Bronchial epithelial cell (primary cell): ENCODE results near the gene DPYD. TPM values are rescaled to one million over a fixed set of nuclear protein-coding genes. Genes with fewer than 3 reads are reported as not detected.
A peak's percentile ranks its signal among the peaks of the same experiment; 100 is the strongest.

Source experiments
- DNase-seq: peaks from one replicate; pipeline ENCODE4 v3.0.0-alpha.2; 2010; ENCODE audit warnings: low read depth
- FAIRE-seq: peaks from 2 replicates; lab custom pipeline; 2011; peaks lifted over from hg19 to GRCh38; lab: Jason Lieb, UNC
- H3K27me3 ChIP-seq: 2 replicates; pipeline ENCODE4 v1.5.1; 2011; ENCODE audit warnings: low read length; ENCODE audit not compliant: control insufficient read depth, insufficient read depth
- H3K36me3 ChIP-seq: 2 replicates; pipeline ENCODE4 v1.5.1; 2011; ENCODE audit warnings: low read length; ENCODE audit not compliant: control insufficient read depth, insufficient read depth
- H3K4me3 ChIP-seq: 2 replicates; pipeline ENCODE4 v1.5.1; 2011; ENCODE audit warnings: mild to moderate bottlenecking, low read depth, low read length, control low read depth
- CTCF ChIP-seq: IDR thresholded peaks from 2 replicates; pipeline ENCODE4 v1.5.1; 2011; ENCODE audit warnings: mild to moderate bottlenecking, moderate library complexity, low read length, control low read depth, inconsistent platforms; ENCODE audit not compliant: insufficient read depth, severe bottlenecking
- total RNA-seq: library from RNA; depleted of rRNA; stranded (reverse); fragments of >200 nt; gene quantifications from 2 replicates; pipeline ENCODE4 v1.2.1, GENCODE V29; 2014

Gene DPYD
- total RNA-seq, 1 donor from 2014 or later: 1.6 TPM

- DNase-seq: peak; percentile 87
- TF ChIP-seq CTCF: no peak
- FAIRE-seq: no peak
- Histone ChIP-seq H3K36me3 (no peaks in the 10 kb centered on the region), H3K27me3 (no peaks in the 10 kb centered on the region), H3K4me3 (no peak overlapping the region)
Observed at GRCh38 chr1:97144527-97144926, 776.3 kb downstream of the DPYD start.

- DNase-seq (peak; percentile 85), FAIRE-seq (no peak)
- H3K27me3 ChIP-seq: no peaks in the 10 kb centered on the region
- no peak for TF ChIP-seq CTCF
- no peaks in the 10 kb centered on the region for H3K36me3 ChIP-seq
- no peak overlapping the region for H3K4me3 ChIP-seq
Observed at GRCh38 chr1:97143236-97143882, 777.5 kb downstream of the DPYD start.

GRCh38 chr1:97140611-97141010 lies 780.2 kb downstream of the DPYD start:
- no peak for TF ChIP-seq CTCF
- no peak overlapping the region for H3K4me3 ChIP-seq
- no peak for FAIRE-seq
- no peak for DNase-seq
- H3K36me3 ChIP-seq: no peaks in the 10 kb centered on the region
- H3K27me3 ChIP-seq: no peaks in the 10 kb centered on the region

- DNase-seq (no peak), FAIRE-seq (no peak)
- H3K36me3 ChIP-seq: no peaks in the 10 kb centered on the region
- no peak overlapping the region for H3K4me3 ChIP-seq
- TF ChIP-seq CTCF: no peak
- no peaks in the 10 kb centered on the region for H3K27me3 ChIP-seq
Observed at GRCh38 chr1:97139512-97139911, 781.3 kb downstream of the DPYD start.

- H3K27me3 ChIP-seq: no peaks in the 10 kb centered on the region
- FAIRE-seq (no peak), DNase-seq (peak; percentile 4)
- TF ChIP-seq CTCF: no peak
- H3K36me3 ChIP-seq: no peaks in the 10 kb centered on the region
- H3K4me3 ChIP-seq: no peak overlapping the region
Observed at GRCh38 chr1:97138515-97139032, 782.3 kb downstream of the DPYD start.
